Panc1 (cell line): Measurements from ENCODE around the gene COL4A1.

Experiments
- CTCF ChIP-seq: fragments of 450-650 bp; IDR thresholded peaks from 2 replicates; pipeline ENCODE4 v1.5.1; 2017; ENCODE audit warnings: mild to moderate bottlenecking
- REST ChIP-seq, 2 experiments: IDR thresholded peaks; 2 replicates each; pipeline ENCODE4 v1.6.1; 2011 to 2012; ENCODE audit warnings: low read depth in 2 of 2, control low read depth in 1 of 2, low read length in 1 of 2, mild to moderate bottlenecking in 1 of 2, moderate library complexity in 1 of 2; ENCODE audit not compliant: insufficient read depth in 1 of 2

- TF ChIP-seq CTCF (no peak), REST (IDR thresholded peaks at IDR 0.05; ENCODE audit: insufficient read depth in 1 of 2, low read depth in 2 of 2, low read length in 1 of 2) (no peak)
These were observed 95.2 kb downstream of the COL4A1 start for GRCh38 chr13:110211735-110212134.
